Pancreas (tissue), 10 donors: ENCODE data around the gene TRPM1. TPM values are rescaled to one million over a fixed set of nuclear protein-coding genes. Genes with fewer than 3 reads are reported as not detected.

Experiments
- ATAC-seq, 4 donors: fragments of 200-7000 bp; cut with Tn5 transposase; one replicate each; pipeline versions ENCODE4 v1.8.0 to v1.9.1; 2020; ENCODE audit warnings: mild to moderate bottlenecking in 4 of 4, moderate library complexity in 4 of 4
- DNase-seq, 6 donors: peaks; one replicate each; pipeline ENCODE4 v3.0.0-alpha.2; 2020
- FAIRE-seq: peaks from 2 replicates; lab custom pipeline; 2012; peaks lifted over from hg19 to GRCh38; lab: Jason Lieb, UNC
- H3K27ac ChIP-seq, 4 donors: fragments of 200-600 bp; sonication (generic); 1 replicate in 3 of 4; 2 replicates in 1 of 4; pipeline versions ENCODE4 v1.5.0 to v1.8.0; 2020
- H3K27me3 ChIP-seq, 4 donors: fragments of 200-600 bp; one replicate each; pipeline ENCODE4 v1.8.0; 2021
- H3K36me3 ChIP-seq, 3 donors: fragments of 200-600 bp; sonication (generic) in 1 of 3; one replicate each; pipeline versions ENCODE4 v1.5.0 to v1.8.0; 2020 to 2021
- H3K4me1 ChIP-seq, 3 donors: fragments of 200-600 bp; one replicate each; pipeline ENCODE4 v1.8.0; 2021
- H3K4me3 ChIP-seq, 4 donors: fragments of 200-600 bp; sonication (generic) in 2 of 4; one replicate each; pipeline versions ENCODE4 v1.5.0 to v1.8.0; 2020 to 2021
- H3K9me3 ChIP-seq, 4 donors: fragments of 200-600 bp; one replicate each; pipeline ENCODE4 v1.8.0; 2021
- WGBS, 2 donors: extraction: QIAGEN DNeasy Blood & Tissue Kit; methylation state at CpG; one replicate each; pipeline ENCODE4 v1.1.7; 2013; 5-methylcytosine and 5-hydroxymethylcytosine counted together
- intact Hi-C, 3 donors: fragments of 100-400 bp; cut with DNase I; formaldehyde crosslinking; loops; one replicate each; pipeline versions ENCODE4 v1.11.1 to v1.14.2; 2022
- polyA plus RNA-seq, 2 donors: library from polyadenylated mRNA; stranded (reverse); fragments of 200-250 nt; gene quantifications; one replicate each; pipeline ENCODE4 v1.2.3, GENCODE V29; 2013
- total RNA-seq, 6 donors: library from RNA; stranded (reverse); fragmentation: NEBNext Ultra II Directional in 4 of 6; extraction: Animal tissue kit (Norgen Biotek cat#: 25700) in 4 of 6; gene quantifications; one replicate each; pipeline versions ENCODE4 v1.2.1 to v1.2.4, GENCODE V29; 2021 to 2023
- TF ChIP-seq, protein P1 (sequence below), 4 donors: fragments of 200-600 bp; sonication (generic) in 3 of 4; IDR thresholded peaks; one replicate each; pipeline versions ENCODE4 v1.5.0 to v1.8.0; 2021; ENCODE audit warnings: antibody characterized with exemption in 4 of 4
- donor health status: healthy with polysubstance abuse.
- donor health status: DM: no; HTN: no; CAD: no; lungs with moderate emphysema.
- donor health status: DM: no; HTN: no; CAD: no.
- donor health status: control.
- donor health status: control.
- donor health status: Bipolar disorder and iron deficiency.
- donor health status: DM: yes; HTN: yes; CAD: no.
- donor health status: DM: no; HTN: no; CAD: no.
- donor health status: DM: no; HTN: no; CAD: no.
- donor health status: DM: yes; HTN: yes; CAD: no.

Gene TRPM1
- total and polyA plus RNA-seq, 8 donors, result 0.04 TPM; not detected in 7

DNA sequence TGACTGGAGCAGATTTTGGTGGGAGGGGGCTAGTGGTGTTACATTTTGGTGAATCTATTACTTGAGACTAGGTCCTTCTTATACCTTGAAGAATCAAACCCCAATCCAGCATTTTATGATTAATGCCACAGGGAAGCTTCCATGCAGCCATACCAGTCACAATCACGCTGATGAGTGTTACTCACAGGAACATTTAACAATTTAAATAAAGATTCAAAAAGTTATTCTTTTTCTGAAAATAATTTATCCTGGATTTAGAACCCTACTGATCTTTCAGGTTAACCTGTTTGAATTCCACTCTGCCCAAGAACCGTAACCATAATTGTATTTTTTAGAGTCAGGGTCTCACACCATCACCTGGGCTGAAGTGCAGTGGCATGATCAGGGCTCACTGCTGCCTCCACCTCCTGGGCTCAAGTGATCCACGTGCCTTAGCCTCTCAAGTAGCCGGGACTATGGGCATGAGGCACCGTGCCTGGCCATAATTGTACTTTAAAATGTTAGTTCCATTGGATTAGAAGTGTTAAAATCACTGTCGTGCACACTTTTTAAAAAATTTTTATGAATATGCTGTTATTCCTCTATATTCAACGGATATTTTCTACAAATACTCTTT lies 109.2 kb downstream of the TRPM1 start:
- TF ChIP-seq, protein P1, sequence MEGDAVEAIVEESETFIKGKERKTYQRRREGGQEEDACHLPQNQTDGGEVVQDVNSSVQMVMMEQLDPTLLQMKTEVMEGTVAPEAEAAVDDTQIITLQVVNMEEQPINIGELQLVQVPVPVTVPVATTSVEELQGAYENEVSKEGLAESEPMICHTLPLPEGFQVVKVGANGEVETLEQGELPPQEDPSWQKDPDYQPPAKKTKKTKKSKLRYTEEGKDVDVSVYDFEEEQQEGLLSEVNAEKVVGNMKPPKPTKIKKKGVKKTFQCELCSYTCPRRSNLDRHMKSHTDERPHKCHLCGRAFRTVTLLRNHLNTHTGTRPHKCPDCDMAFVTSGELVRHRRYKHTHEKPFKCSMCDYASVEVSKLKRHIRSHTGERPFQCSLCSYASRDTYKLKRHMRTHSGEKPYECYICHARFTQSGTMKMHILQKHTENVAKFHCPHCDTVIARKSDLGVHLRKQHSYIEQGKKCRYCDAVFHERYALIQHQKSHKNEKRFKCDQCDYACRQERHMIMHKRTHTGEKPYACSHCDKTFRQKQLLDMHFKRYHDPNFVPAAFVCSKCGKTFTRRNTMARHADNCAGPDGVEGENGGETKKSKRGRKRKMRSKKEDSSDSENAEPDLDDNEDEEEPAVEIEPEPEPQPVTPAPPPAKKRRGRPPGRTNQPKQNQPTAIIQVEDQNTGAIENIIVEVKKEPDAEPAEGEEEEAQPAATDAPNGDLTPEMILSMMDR (IDR thresholded peaks at IDR 0.05), result no peak
- Histone ChIP-seq H3K4me3 (peak overlapping the region; percentile 63 to 93 (median 72)), H3K27ac (peak overlapping the region; percentile 71 to 96 (median 90)), H3K9me3 (no peaks in the 10 kb centered on the region), H3K36me3 (no peaks in the 10 kb centered on the region), H3K4me1 (peaks cover 0 to 29% (median 17%) of the 10 kb centered on the region in 3 donors), H3K27me3 (no peaks in the 10 kb centered on the region)
- 45 to 50% methylated on average over 7 of the region's 7 CpGs for WGBS, 2 donors
- intact Hi-C loops, result no loop called here
- FAIRE-seq (no peak), DNase-seq (no peak), ATAC-seq (peak in 2 of 4 donors; percentile 1 to 2)

DNA sequence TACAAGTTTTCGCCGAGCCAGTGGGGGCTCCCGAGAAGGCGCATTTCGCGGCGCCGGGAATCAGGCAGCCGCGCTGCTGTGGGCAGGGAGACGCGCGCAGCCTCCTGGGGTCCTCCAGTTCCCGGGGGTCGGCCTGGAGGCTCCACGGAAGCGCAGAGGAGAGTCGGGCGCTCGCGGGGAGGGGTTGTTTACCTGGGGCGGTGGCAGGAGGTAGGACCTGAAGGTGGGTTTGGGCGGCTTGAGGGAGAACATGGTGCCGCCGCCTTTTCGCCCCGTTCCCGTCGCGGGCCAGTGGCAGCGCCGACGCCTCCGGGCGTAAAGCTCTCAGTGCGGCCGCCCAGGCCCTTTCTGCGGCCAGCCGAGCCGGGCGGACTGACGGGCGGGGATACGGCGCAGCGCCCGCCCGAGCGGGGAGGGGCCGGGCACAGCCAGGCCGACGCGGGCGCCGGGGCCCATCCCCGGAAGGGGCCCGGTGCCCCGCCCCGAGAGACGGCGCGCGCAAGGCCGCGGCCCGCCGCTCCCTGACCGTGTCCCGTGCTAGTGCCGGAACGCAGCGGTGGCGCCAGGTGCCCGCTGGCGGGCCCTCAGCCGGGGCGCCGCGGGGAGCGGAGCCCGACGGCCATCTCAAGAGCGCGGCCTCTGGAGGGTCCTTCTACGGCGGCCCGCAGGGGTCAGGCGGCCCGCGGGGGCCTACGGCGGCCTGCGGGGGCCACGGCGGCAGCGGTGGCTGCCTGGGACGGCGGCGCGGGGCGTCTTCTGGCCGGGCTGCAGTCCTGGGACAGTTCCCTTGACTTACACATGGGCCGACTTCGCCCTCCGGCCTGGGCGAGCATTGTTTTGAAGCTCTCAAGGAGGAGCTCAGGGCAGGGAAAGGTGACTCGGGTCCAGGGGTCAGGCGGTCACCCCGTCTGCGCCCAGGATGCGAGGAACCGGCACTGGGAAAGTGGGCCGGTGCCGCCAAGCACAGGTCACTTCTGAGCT lies 110.0 kb downstream of the TRPM1 start, which contains the start of gene MTMR10:
TSS of gene MTMR10 (minus strand) at position 374 of the 981 bp plus-strand sequence. CDS start at position 252, 122 bp downstream.
- peak; percentile 92 to 97 (median 95) for ATAC-seq
- TF ChIP-seq, protein P1 (IDR thresholded peaks at IDR 0.05), result no peak
- 0% methylated on average over 82 to 114 of the region's 114 CpGs for WGBS, 2 donors
- no peaks in the 10 kb centered on the region for H3K27me3 ChIP-seq
- intact Hi-C loops, result no loop called here
- H3K4me3 ChIP-seq, result peak within 1 kb of the TSS; percentile 63 to 93 (median 72)
- H3K36me3 ChIP-seq, result no peaks in the 10 kb centered on the region
- H3K4me1 ChIP-seq, result peaks cover 0 to 29% (median 17%) of the 10 kb centered on the region in 3 donors
- peak within 1 kb of the TSS; percentile 71 to 96 (median 90) for H3K27ac ChIP-seq
- peak; percentile 72 to 89 (median 78) for DNase-seq
- H3K9me3 ChIP-seq, result no peaks in the 10 kb centered on the region
- FAIRE-seq, result no peak

DNA sequence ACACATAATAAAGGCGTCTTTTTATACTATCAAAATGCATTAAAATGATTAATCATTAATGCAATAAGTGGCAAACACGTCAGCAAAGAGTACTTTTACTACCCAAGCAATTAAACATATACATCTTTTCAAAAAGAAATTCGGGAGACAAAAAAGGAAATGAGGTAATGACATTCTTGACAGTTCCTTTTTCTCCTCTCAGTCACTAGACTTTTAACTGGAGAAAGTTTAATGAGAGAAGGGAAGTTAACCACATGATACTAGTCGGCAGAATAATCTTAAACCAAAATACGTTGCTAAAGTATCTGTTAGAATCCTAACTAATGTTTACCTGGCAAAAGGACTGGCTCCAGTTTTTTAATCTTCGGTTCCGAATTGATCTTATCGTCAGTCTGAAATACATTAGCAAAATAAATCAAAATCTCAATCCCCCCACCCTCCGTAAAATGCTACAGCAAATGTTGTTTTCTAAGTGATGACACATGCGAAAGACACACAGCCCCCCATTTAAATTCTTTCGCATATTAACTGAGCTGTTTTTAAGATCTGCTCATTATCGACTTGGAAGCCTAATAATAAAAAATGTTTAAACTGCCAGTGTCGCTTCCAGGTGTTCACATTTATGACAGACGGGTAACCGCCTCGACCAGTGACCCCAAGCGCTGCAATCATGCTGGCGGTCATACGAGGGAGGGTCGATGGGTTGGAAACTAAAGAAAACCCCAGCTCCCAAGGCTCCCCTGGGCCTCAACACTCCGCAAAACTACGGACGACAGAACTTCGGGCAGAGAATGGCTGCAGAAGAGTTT lies 110.9 kb downstream of the TRPM1 start:
- peak overlapping the region; percentile 63 to 93 (median 72) for H3K4me3 ChIP-seq
- H3K27ac ChIP-seq, result peak overlapping the region; percentile 71 to 96 (median 90)
- TF ChIP-seq, protein P1 (IDR thresholded peaks at IDR 0.05), result no peak
- ATAC-seq (peak in 1 of 4 donors; percentile 26), FAIRE-seq (peak; percentile 5), DNase-seq (no peak)
- intact Hi-C loops, result no loop called here
- WGBS, 2 donors, result 1% methylated on average over 24 of the region's 24 CpGs
- no peaks in the 10 kb centered on the region for H3K9me3 ChIP-seq
- no peaks in the 10 kb centered on the region for H3K27me3 ChIP-seq
- H3K36me3 ChIP-seq, result no peaks in the 10 kb centered on the region
- peaks cover 0 to 29% (median 19%) of the 10 kb centered on the region in 3 donors for H3K4me1 ChIP-seq

DNA sequence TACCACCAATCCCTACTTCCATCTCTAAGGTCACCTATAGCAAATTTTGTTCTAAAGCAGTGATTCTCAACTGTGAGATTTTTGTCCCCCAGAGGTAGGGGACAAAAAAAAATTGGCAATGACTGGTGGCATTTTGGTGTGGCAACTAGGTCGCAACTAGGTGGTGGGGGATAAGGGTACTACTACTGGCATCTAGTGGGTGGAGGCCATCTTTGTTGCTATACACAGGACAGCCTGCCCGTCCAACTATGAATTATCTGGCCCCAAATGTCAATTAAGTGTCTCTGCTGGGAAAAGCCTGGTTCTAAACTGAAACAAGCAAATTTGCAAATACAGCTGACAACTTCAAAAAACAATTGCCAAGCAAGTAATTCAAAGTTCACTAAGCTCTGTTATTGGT lies 111.5 kb downstream of the TRPM1 start:
- peak overlapping the region in 3 of 4 donors; percentile 63 to 93 (median 75) for H3K4me3 ChIP-seq
- WGBS, 2 donors, result 21 to 37% methylated on average over 2 of the region's 2 CpGs
- DNase-seq, result no peak
- no peak for ATAC-seq
- TF ChIP-seq, protein P1 (IDR thresholded peaks at IDR 0.05), result no peak
- H3K27ac ChIP-seq, result peak overlapping the region in 1 of 4 donors; percentile 90
- H3K27me3 ChIP-seq, result no peaks in the 10 kb centered on the region
- FAIRE-seq, result no peak
- no peaks in the 10 kb centered on the region for H3K36me3 ChIP-seq
- peaks cover 0 to 31% (median 25%) of the 10 kb centered on the region in 3 donors for H3K4me1 ChIP-seq
- intact Hi-C loops, result no loop called here
- H3K9me3 ChIP-seq, result no peaks in the 10 kb centered on the region
